Thoracic aorta (tissue), 2 donors: ENCODE measurements around the gene ECE1. TPM values are rescaled to one million over a fixed set of nuclear protein-coding genes. Genes with fewer than 3 reads are reported as not detected.
"Not testable (repeated sequence)": the region's sequence is repeated elsewhere in the genome, so short reads cannot be mapped to it uniquely, and the experiment has no call there.

Source experiments
- ATAC-seq: fragments of 150-250 bp; one replicate; pipeline ENCODE4 v1.8.0; 2017; ENCODE audit warnings: low read depth; ENCODE audit not compliant: insufficient number of reproducible peaks, low FRiP score
- DNase-seq: peaks from one replicate; pipeline ENCODE4 v3.0.0-alpha.2; 2020; ENCODE audit warnings: low spot score
- H3K27ac ChIP-seq, 2 donors: fragments of 200-600 bp; sonication (generic); 1 replicate in 1 of 2; 2 replicates in 1 of 2; pipeline ENCODE4 v1.5.1; 2016; ENCODE audit warnings: mild to moderate bottlenecking in 2 of 2, moderate library complexity in 2 of 2
- H3K27me3 ChIP-seq: fragments of 200-600 bp; sonication (generic); replicated peaks from 2 replicates; pipeline ENCODE4 v1.6.0; 2016; ENCODE audit warnings: mild to moderate bottlenecking; ENCODE audit not compliant: insufficient read depth
- H3K36me3 ChIP-seq: fragments of 200-600 bp; sonication (generic); one replicate; pipeline ENCODE4 v1.5.1; 2016
- H3K4me1 ChIP-seq, 2 donors: fragments of 200-600 bp; sonication (generic); 1 replicate in 1 of 2; 2 replicates in 1 of 2; pipeline versions ENCODE4 v1.5.1 to v1.6.0; 2016; ENCODE audit warnings: low read depth in 2 of 2, mild to moderate bottlenecking in 1 of 2; ENCODE audit not compliant: control insufficient read depth in 1 of 2
- H3K4me3 ChIP-seq: fragments of 200-600 bp; sonication (generic); 2 replicates; pipeline ENCODE4 v1.5.1; 2016; ENCODE audit warnings: mild to moderate bottlenecking
- H3K9me3 ChIP-seq: fragments of 200-600 bp; sonication (generic); 2 replicates; pipeline ENCODE4 v1.5.1; 2016
- total RNA-seq, 2 donors: library from RNA; depleted of rRNA; stranded (reverse); fragments of >200 nt; gene quantifications; one replicate each; pipeline versions ENCODE4 v1.1.0 to v1.2.3, GENCODE V29; 2016
- TF ChIP-seq, protein P1 (sequence below): fragments of 200-600 bp; sonication (generic); IDR thresholded peaks from one replicate; pipeline ENCODE4 v1.5.1; 2019; ENCODE audit warnings: antibody characterized with exemption

ECE1 gene
- total RNA-seq, 2 donors from 2014 or later, result 103 to 124 TPM

DNA sequence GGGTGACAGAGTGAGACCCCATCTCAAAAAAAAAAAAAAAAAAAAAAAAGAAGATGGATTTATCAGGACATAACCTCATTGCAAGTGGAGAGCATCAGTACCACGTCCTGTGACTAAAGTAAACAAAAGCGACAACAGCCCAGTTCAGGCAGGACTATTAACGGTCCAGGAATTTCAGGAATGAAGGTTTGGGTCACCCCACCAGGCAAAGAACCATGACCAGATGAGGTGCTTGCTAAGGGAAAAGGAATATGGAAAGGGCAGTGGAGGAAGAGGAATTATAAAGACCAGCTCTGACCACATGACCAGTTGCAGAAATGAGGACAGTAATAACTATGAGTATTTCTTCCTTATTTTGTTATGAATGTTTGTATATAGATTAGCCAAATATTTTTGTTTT lies 78.1 kb downstream of the ECE1 start:
- Histone ChIP-seq H3K36me3 (no peaks in the 10 kb centered on the region), H3K9me3 (no peaks in the 10 kb centered on the region), H3K27ac (no peak overlapping the region), H3K27me3 (no peaks in the 10 kb centered on the region), H3K4me3 (no peak overlapping the region), H3K4me1 (no peaks in the 10 kb centered on the region)
- TF ChIP-seq, protein P1, sequence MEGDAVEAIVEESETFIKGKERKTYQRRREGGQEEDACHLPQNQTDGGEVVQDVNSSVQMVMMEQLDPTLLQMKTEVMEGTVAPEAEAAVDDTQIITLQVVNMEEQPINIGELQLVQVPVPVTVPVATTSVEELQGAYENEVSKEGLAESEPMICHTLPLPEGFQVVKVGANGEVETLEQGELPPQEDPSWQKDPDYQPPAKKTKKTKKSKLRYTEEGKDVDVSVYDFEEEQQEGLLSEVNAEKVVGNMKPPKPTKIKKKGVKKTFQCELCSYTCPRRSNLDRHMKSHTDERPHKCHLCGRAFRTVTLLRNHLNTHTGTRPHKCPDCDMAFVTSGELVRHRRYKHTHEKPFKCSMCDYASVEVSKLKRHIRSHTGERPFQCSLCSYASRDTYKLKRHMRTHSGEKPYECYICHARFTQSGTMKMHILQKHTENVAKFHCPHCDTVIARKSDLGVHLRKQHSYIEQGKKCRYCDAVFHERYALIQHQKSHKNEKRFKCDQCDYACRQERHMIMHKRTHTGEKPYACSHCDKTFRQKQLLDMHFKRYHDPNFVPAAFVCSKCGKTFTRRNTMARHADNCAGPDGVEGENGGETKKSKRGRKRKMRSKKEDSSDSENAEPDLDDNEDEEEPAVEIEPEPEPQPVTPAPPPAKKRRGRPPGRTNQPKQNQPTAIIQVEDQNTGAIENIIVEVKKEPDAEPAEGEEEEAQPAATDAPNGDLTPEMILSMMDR, result no peak
- no peak for ATAC-seq
- no peak for DNase-seq

DNA sequence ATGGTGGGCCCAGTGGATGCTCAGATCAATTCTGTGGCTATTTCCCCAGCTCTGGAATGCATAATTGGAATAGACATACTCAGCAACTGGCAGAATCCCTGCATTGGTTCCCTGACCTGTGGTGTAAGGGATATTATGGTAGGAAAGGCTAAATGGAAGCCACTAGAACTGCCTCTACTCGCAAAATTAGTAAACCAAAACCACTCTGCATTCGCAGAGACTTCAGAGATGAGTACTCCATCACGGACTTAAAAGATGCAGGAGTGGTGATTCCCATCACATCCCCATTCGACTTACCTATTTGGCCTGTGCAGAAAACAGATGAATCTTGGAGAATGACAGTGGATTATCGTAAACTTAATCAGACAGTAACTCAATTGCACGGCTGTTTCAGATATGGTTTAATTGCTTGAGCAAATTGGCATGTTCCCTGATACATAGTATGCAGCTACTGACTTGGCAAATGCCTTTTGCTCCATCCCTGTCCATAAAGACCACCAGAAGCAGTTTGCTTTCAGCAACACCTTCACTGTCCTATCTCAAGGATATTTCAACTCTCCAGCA lies 82.0 kb downstream of the ECE1 start:
- H3K9me3 ChIP-seq, H3K27me3 ChIP-seq, H3K27ac ChIP-seq, H3K4me3 ChIP-seq, DNase-seq, H3K36me3 ChIP-seq, ATAC-seq, H3K4me1 ChIP-seq: not testable (repeated sequence)

DNA sequence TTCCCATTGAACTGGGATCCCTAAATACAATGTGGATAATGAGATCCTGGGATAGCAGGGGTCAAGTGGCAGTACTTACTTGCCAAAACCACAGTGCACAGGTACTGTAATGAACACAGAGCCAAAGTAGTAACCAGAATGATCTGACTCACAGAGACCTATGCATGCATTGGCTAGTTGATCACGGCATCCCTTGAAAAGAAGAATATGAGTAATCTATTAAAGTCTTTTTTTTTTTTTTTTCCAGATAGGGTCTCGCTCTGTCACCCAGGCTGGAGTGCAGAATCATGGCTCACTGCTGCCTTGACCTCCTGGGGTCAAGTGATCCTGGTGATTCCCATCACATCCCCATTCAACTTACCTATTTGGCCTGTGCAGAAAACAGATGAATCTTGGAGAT lies 84.1 kb downstream of the ECE1 start:
- DNase-seq, result no peak
- Histone ChIP-seq H3K4me3 (no peak overlapping the region), H3K27me3 (no peaks in the 10 kb centered on the region), H3K27ac (no peak overlapping the region), H3K36me3 (no peaks in the 10 kb centered on the region), H3K4me1 (no peaks in the 10 kb centered on the region), H3K9me3 (no peaks in the 10 kb centered on the region)
- TF ChIP-seq, protein P1, result no peak
- ATAC-seq, result no peak

DNA sequence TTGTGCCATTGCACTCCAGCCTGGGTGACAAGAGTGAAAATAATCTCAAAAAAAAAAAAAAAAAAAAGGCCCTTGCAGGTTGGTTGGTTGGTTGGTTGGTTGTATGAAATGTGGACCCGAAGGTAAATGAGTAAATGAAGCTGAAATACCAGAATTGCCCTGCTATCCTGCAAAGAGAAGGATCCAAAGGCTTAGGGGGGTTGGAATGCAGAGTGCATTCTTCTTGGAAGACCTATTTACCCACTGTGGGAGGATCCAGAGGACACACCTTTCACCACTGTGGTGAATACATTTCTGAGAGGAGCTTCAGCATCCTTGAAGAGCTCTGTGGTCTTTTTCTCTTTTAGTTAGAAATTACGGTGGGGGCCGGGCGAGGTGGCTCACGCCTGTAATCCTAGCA lies 84.8 kb downstream of the ECE1 start:
- H3K27ac ChIP-seq, result no peak overlapping the region
- no peak overlapping the region for H3K4me3 ChIP-seq
- ATAC-seq (no peak), DNase-seq (no peak)
- H3K36me3 ChIP-seq, result no peaks in the 10 kb centered on the region
- TF ChIP-seq, protein P1, result no peak
- H3K27me3 ChIP-seq, result no peaks in the 10 kb centered on the region
- H3K9me3 ChIP-seq, result no peaks in the 10 kb centered on the region
- no peaks in the 10 kb centered on the region for H3K4me1 ChIP-seq

DNA sequence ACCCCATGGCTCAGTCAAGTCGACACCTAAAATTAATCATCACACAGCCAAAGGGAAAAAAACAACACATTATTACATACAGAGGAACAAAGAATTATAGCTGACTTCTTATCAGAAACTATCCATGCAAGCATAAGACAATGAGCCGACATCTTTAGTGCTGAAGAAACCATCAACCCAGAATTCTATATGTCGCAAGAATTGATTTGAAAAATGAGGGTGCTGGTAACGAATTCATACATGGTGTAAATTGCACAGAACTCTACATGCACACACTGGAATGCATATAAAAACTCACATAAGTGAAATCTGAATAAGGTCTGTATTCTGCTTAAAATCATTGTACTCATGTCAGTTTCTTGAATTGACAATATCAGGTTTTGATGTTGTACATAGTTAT lies 88.6 kb downstream of the ECE1 start:
- Histone ChIP-seq H3K27ac (no peak overlapping the region), H3K36me3 (no peaks in the 10 kb centered on the region), H3K4me1 (no peaks in the 10 kb centered on the region), H3K9me3 (no peaks in the 10 kb centered on the region), H3K4me3 (no peak overlapping the region), H3K27me3 (no peaks in the 10 kb centered on the region)
- DNase-seq (no peak), ATAC-seq (no peak)
- TF ChIP-seq, protein P1, result no peak

DNA sequence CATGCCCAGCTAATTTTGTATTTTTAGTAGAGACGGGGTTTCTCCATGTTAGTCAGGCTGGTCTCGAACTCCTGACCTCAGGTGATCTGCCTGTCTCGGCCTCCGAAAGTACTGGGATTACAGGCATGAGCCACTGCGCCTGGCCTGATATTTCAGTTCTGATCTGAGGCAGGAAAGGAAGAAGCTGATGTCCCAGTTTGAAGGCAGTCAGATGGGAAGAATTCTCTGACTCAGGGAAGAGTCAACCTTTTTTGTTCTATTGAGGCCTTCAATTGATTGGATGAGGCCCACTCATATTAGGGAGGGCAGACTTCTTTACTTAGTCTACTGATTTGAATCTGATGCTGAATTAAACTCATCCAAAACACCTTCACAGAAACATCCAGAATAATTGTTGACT lies 89.0 kb downstream of the ECE1 start:
- ATAC-seq, H3K27ac ChIP-seq, H3K4me3 ChIP-seq, H3K4me1 ChIP-seq, DNase-seq, H3K27me3 ChIP-seq, H3K9me3 ChIP-seq, H3K36me3 ChIP-seq: not testable (repeated sequence)
